Right lobe of liver (tissue), 6 donors: ENCODE measurements around the gene LY6G6C. TPM values are rescaled to one million over a fixed set of nuclear protein-coding genes. Genes with fewer than 3 reads are reported as not detected.

ENCODE experiments used
- ATAC-seq, 4 donors: fragments of 200-7000 bp; cut with Tn5 transposase; one replicate each; pipeline ENCODE4 v1.9.1; 2020; ENCODE audit warnings: mild to moderate bottlenecking in 4 of 4, moderate library complexity in 4 of 4
- DNase-seq, 3 donors: peaks; one replicate each; pipeline ENCODE4 v3.0.0-alpha.2; 2020
- H3K27ac ChIP-seq, 3 donors: fragments of 200-600 bp; one replicate each; pipeline ENCODE4 v1.8.0; 2022
- H3K27me3 ChIP-seq, 2 donors: fragments of 200-600 bp; one replicate each; pipeline ENCODE4 v1.8.0; 2022
- H3K36me3 ChIP-seq, 4 donors: fragments of 200-600 bp; sonication (generic) in 1 of 4; one replicate each; pipeline versions ENCODE4 v1.5.1 to v1.8.0; 2017 to 2022; ENCODE audit warnings: control low read depth in 1 of 4
- H3K4me1 ChIP-seq, 4 donors: fragments of 200-600 bp; sonication (generic) in 1 of 4; one replicate each; pipeline versions ENCODE4 v1.5.1 to v1.8.0; 2017 to 2022; ENCODE audit warnings: control low read depth in 1 of 4
- H3K4me3 ChIP-seq, 3 donors: fragments of 200-600 bp; one replicate each; pipeline ENCODE4 v1.8.0; 2022
- H3K9me3 ChIP-seq, 4 donors: fragments of 200-600 bp; sonication (generic) in 1 of 4; one replicate each; pipeline versions ENCODE4 v1.5.1 to v1.8.0; 2017 to 2022; ENCODE audit warnings: control low read depth in 1 of 4
- POLR2A ChIP-seq: fragments of 450-650 bp; IDR thresholded peaks from one replicate; pipeline ENCODE4 v1.6.1; 2017; ENCODE audit warnings: antibody characterized with exemption, mild to moderate bottlenecking
- WGBS: methylation state at CpG from one replicate; pipeline ENCODE4 v1.1.6; 2018; ENCODE audit warnings: low coverage, low lambda C conversion rate; ENCODE audit not compliant: insufficient coverage; ENCODE audit errors: missing lambda C conversion rate; 5-methylcytosine and 5-hydroxymethylcytosine counted together
- intact Hi-C, 2 donors: fragments of 100-400 bp; cut with DNase I; formaldehyde crosslinking; loops; one replicate each; pipeline versions ENCODE4 v1.11.2 to v1.14.1; 2022
- total RNA-seq, 6 experiments: library from RNA; depleted of rRNA in 2 of 6; stranded (reverse); fragments of >200 nt in 2 of 6; fragmentation: NEBNext Ultra II Directional in 3 of 6; extraction: Animal tissue kit (Norgen Biotek cat#: 25700) in 3 of 6; gene quantifications; one replicate each; pipeline versions ENCODE4 v1.1.0 to v1.2.4, GENCODE V29; 2016 to 2023
- TF ChIP-seq, protein P1 (sequence below), 4 donors: fragments of 200-600 bp in 3 of 4; fragments of 450-650 bp in 1 of 4; IDR thresholded peaks; one replicate each; pipeline versions ENCODE4 v1.5.1 to v1.8.0; 2016 to 2022; ENCODE audit warnings: antibody characterized with exemption in 4 of 4, mild to moderate bottlenecking in 2 of 4
- donor health status: DM: no; HTN: yes; CAD: no.
- donor health status: DM: no; HTN: no; CAD: no.
- donor health status: DM: no; HTN: no; CAD: no.
- donor health status: DM: no; HTN: yes; CAD: no.
- donor health status: DM: no; HTN: yes; CAD: no.

Gene LY6G6C
- total RNA-seq, 6 experiments from 2014 or later = not detected

DNA sequence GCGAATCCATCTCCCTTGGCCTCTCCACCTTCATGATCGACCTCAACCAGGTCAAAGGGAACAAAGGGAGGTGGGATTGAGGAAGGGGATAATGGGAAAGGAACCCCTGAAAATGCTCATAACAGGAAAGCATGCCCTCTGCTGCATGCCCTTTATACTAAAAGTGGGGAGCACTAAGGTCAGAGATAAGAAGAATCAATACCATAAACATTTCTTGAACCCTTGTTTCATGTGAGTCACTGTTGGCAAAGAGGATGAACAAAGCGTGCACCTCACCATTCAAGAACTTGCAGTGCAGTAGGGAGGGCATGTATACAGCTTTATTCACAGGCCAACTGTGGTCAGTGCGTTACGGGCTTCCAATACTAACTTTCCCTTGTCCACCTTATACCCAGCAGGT, 39.2 kb upstream of the LY6G6C start:
- no peaks in the 10 kb centered on the region for H3K4me1 ChIP-seq
- H3K9me3 ChIP-seq = no peaks in the 10 kb centered on the region
- no peak for DNase-seq
- H3K27ac ChIP-seq = no peak overlapping the region
- H3K27me3 ChIP-seq = no peaks in the 10 kb centered on the region
- H3K36me3 ChIP-seq = no peaks in the 10 kb centered on the region
- TF ChIP-seq, protein P1, sequence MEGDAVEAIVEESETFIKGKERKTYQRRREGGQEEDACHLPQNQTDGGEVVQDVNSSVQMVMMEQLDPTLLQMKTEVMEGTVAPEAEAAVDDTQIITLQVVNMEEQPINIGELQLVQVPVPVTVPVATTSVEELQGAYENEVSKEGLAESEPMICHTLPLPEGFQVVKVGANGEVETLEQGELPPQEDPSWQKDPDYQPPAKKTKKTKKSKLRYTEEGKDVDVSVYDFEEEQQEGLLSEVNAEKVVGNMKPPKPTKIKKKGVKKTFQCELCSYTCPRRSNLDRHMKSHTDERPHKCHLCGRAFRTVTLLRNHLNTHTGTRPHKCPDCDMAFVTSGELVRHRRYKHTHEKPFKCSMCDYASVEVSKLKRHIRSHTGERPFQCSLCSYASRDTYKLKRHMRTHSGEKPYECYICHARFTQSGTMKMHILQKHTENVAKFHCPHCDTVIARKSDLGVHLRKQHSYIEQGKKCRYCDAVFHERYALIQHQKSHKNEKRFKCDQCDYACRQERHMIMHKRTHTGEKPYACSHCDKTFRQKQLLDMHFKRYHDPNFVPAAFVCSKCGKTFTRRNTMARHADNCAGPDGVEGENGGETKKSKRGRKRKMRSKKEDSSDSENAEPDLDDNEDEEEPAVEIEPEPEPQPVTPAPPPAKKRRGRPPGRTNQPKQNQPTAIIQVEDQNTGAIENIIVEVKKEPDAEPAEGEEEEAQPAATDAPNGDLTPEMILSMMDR (IDR thresholded peaks at IDR 0.05) = no peak
- TF ChIP-seq POLR2A = no peak
- intact Hi-C loops = loop anchor here (10.0 kb wide), 2 partner anchors 46 to 76 kb away; partner anchors contain the start of genes LY6G5C (in 2 of the 2) and LY6G6D (in 1 of the 2)
- ATAC-seq = no peak
- 95% methylated on average over 2 of the region's 5 CpGs for whole genome bisulfite sequencing
- H3K4me3 ChIP-seq = no peak overlapping the region

DNA sequence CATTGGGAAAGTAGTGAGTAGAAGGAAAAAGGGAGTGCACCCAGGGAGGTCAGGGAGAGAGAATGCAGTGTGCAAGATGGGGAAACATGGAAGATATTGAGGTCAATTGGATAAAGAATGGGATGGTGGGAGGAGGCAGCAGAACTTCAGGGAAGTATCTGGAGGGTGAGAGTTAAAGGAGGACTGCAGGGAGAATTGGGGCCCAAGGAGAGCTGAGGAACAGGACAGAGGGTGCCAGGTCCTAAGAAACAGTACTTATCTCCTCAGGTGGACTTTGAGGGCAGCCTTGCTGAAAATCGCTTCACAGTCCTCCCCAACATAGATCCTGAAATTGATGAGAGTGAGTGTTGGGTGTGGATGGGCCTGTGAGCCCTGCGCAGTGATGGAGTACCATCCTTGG, 36.7 kb upstream of the LY6G6C start:
- H3K9me3 ChIP-seq = no peaks in the 10 kb centered on the region
- H3K4me1 ChIP-seq = no peaks in the 10 kb centered on the region
- DNase-seq = no peak
- no peak for TF ChIP-seq POLR2A
- TF ChIP-seq, protein P1 (IDR thresholded peaks at IDR 0.05) = no peak
- WGBS = 100% methylated on average over 1 of the region's 2 CpGs
- ATAC-seq = no peak
- intact Hi-C loops = no loop called here
- H3K36me3 ChIP-seq = no peaks in the 10 kb centered on the region
- no peak overlapping the region for H3K27ac ChIP-seq
- no peaks in the 10 kb centered on the region for H3K27me3 ChIP-seq
- no peak overlapping the region for H3K4me3 ChIP-seq

DNA sequence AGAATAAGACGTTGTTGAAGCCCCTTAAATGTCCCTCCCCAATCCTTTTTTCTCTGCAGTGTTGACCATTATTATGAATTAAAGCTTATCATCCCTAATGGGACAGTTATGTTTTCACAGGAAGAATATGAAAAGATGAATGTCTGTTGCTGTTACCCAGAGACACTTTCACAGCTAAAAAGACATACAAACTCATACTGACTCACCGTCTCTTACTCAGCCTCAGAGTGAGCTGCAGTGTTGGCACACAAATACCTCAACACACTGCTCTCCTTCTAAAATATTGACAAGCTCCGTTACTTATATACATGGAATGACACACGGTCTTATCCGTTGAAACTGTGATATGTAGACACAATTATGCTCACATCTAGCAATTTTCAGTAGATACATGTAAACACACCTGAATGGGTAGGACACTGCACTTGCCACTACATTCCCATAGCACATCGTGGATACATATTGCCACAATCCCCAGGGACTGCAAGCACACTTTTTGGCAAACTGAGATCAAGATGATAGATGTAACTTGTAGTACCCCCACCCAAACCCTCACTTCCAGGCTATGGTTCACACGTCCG, 31.3 kb upstream of the LY6G6C start:
- Histone ChIP-seq H3K4me1 (no peaks in the 10 kb centered on the region), H3K4me3 (no peak overlapping the region), H3K27ac (no peak overlapping the region), H3K27me3 (no peaks in the 10 kb centered on the region), H3K36me3 (no peaks in the 10 kb centered on the region), H3K9me3 (no peaks in the 10 kb centered on the region)
- ATAC-seq (no peak), DNase-seq (no peak)
- 79% methylated on average over 8 of the region's 8 CpGs for WGBS
- intact Hi-C loops = no loop called here
- TF ChIP-seq, protein P1 (IDR thresholded peaks at IDR 0.05) = no peak
- TF ChIP-seq POLR2A = no peak

DNA sequence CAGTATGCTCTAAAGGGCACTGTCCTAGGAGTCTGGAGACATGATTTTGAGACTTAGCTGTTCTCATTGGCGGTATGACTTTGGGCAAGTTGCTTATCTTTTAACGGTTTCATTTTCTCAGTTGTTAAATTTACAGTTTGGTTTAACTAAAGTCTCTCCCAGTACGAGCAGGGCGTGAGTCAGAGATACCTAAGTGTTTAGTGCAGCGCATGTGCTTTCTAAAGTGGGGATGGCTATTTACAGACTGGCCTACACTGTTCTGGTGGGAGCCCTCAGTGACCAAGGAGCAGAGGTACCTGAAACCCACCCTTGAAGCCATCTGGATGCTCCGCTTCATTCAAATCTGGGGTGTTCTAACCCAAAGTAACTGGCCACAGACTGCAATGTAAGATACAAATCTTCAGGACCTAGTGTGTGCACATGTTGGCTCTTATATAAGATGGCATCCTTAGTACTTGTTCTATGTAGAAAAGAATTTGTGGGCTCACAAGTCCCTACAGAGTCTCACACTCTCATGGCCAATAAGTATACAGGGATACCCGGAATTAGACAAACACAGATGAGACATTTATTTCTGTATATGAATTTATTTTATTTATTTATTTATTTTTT, 29.0 kb upstream of the LY6G6C start:
- H3K4me3 ChIP-seq = no peak overlapping the region
- H3K27ac ChIP-seq = no peak overlapping the region
- 93% methylated on average over 6 of the region's 7 CpGs for WGBS
- H3K36me3 ChIP-seq = no peaks in the 10 kb centered on the region
- no peaks in the 10 kb centered on the region for H3K27me3 ChIP-seq
- intact Hi-C loops = no loop called here
- ATAC-seq (no peak), DNase-seq (no peak)
- TF ChIP-seq, protein P1 (IDR thresholded peaks at IDR 0.05) = no peak
- TF ChIP-seq POLR2A = no peak
- H3K4me1 ChIP-seq = no peaks in the 10 kb centered on the region
- H3K9me3 ChIP-seq = no peaks in the 10 kb centered on the region
